Ishikawa (cell line): ENCODE measurements around the gene KLHDC9.

Source experiments
- EP300 ChIP-seq: IDR thresholded peaks from 2 replicates; pipeline ENCODE4 v1.6.1; 2012; ENCODE audit warnings: borderline replicate concordance
- FOXM1 ChIP-seq: IDR thresholded peaks from 2 replicates; pipeline ENCODE4 v1.6.1; 2012; ENCODE audit warnings: low read depth, borderline replicate concordance
- MAX ChIP-seq: IDR thresholded peaks from 2 replicates; pipeline ENCODE4 v1.6.1; 2012
- RAD21 ChIP-seq: IDR thresholded peaks from 2 replicates; pipeline ENCODE4 v1.6.1; 2012; ENCODE audit warnings: low read depth
- TCF12 ChIP-seq: IDR thresholded peaks from 2 replicates; pipeline ENCODE4 v1.6.1; 2012; ENCODE audit warnings: low read depth
- YY1 ChIP-seq: IDR thresholded peaks from 2 replicates; pipeline ENCODE4 v1.6.1; 2012; ENCODE audit warnings: low read depth

GRCh38 chr1:161069241-161069640, 28.9 kb upstream of the KLHDC9 start:
- no peak for TF ChIP-seq MAX
- no peak for TF ChIP-seq YY1
- no peak for TF ChIP-seq FOXM1
- no peak for TF ChIP-seq RAD21
- TF ChIP-seq TCF12, result no peak
- TF ChIP-seq EP300, result no peak
